ENCODE results near the gene MID1.

The MID1 gene

DNA sequence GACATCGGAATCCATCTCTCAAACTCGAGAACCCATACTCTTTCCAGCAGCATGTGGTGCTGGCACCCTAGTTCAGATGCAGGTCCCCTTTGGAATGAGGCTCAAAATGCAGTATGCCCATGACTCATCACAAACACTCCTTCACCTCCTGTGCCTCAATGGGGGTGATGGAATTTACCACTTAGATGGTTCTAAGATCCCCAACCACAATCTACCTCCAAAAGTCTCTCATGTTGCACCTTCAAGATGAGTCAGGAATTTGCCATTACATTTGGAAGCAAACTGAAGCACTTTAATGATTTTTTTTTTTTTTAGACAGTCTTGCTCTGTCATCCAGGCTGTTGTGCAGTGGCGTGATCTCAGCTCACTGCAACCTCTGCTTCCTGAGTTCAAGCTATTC is 8.5 kb upstream of the MID1 start:
- no peak for TF ChIP-seq POLR2A (IDR thresholded peaks at IDR 0.05; ENCODE audit: extremely low read depth, insufficient read length)
- no peak for TF ChIP-seq CTCF (IDR thresholded peaks at IDR 0.05; ENCODE audit: low read depth, low read length)
- TF ChIP-seq MYC (IDR thresholded peaks at IDR 0.05; ENCODE audit: low read depth, low read length), result no peak
- no peak for TF ChIP-seq MAX (IDR thresholded peaks at IDR 0.05; ENCODE audit: low read depth, low read length)
- no peak for DNase-seq (ENCODE audit: low read depth)
- no peak overlapping the region for H3K4me3 ChIP-seq (ENCODE audit: low read depth, low read length)

DNA sequence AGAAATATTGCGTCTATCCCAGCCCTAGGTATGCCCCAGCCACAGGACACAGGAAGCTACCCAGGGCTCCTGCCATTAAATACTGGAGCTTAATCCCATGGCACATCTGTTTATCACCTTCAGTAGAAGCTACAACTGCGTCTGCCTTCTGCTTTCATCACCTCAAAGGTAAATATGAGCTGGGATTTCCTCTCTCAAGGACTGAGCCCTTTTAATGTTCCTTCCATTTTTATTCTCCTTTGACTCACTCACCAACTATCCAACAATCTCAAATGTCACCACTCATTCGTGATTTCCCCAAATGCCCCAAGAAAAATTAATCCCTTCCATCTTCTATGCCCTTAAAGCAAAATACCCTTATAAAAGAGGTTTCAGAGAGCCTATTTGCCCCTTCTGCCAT is 1.8 kb upstream of the MID1 start:
- no peak for DNase-seq (ENCODE audit: low read depth)
- TF ChIP-seq MYC (IDR thresholded peaks at IDR 0.05; ENCODE audit: low read depth, low read length) (no peak), POLR2A (IDR thresholded peaks at IDR 0.05; ENCODE audit: extremely low read depth, insufficient read length) (no peak), MAX (IDR thresholded peaks at IDR 0.05; ENCODE audit: low read depth, low read length) (no peak), CTCF (IDR thresholded peaks at IDR 0.05; ENCODE audit: low read depth, low read length) (no peak)
- no peak overlapping the region for H3K4me3 ChIP-seq (ENCODE audit: low read depth, low read length)

DNA sequence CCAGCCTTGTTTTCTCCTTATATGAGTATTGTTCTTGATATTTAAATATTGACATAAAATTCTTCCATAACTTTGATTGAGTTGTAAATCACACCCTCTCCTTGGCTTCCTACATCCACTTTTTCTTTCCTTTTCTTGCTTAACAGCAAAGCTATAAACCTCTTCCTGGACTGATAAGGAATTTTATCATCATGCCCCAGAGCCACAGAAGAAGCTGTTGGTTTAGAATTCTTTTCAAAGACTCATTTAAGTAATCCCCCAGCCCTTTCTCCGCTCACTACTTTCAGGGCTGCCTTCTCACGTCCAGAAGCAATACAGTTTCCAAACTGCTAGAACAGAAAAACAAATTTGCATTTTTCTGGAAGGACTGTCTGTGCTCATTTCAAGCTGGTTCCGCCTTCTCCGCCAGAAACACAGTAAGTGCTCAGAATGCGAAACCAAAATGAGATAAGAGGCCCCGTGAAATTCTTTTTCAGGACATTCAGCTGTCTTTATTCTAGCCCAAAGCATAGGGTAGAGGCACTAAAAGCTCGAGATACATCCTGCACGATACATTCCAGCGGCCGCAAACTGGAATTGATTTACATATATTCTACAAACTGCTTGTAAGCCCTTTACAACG is 849 bp downstream of the MID1 start:
- no peak for DNase-seq (ENCODE audit: low read depth)
- no peak overlapping the region for H3K4me3 ChIP-seq (ENCODE audit: low read depth, low read length)
- no peak for TF ChIP-seq MYC (IDR thresholded peaks at IDR 0.05; ENCODE audit: low read depth, low read length)
- no peak for TF ChIP-seq POLR2A (IDR thresholded peaks at IDR 0.05; ENCODE audit: extremely low read depth, insufficient read length)
- TF ChIP-seq MAX (IDR thresholded peaks at IDR 0.05; ENCODE audit: low read depth, low read length), result no peak
- TF ChIP-seq CTCF (IDR thresholded peaks at IDR 0.05; ENCODE audit: low read depth, low read length), result no peak

DNA sequence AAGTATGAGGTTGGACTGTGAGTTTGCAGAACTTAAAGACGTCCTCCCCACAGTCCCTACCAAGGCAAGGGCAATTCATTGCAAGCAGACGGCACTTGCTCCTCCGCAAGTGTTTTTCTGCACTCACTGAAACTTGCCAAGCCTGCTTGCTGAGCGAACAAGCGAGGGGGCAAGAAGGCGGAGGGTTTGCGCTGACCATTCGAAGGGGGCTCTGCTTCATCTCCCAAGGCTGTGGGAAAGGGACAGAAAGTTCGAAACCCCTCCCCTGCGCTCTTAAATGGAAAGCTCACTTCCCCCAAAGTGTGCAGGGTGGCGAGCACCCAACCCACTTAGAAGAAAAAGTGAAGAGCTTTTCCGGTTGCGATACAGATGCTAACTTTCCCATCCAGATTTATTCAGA is 1.4 kb downstream of the MID1 start:
- H3K4me3 ChIP-seq (ENCODE audit: low read depth, low read length), result no peak overlapping the region
- no peak for DNase-seq (ENCODE audit: low read depth)

GRCh38 chrX:10617999-10618351 is 2.4 kb downstream of the MID1 start:
- DNase-seq (ENCODE audit: low read depth), result no peak
- no peak overlapping the region for H3K4me3 ChIP-seq (ENCODE audit: low read depth, low read length)
- TF ChIP-seq POLR2A (IDR thresholded peaks at IDR 0.05; ENCODE audit: extremely low read depth, insufficient read length) (no peak), MYC (IDR thresholded peaks at IDR 0.05; ENCODE audit: low read depth, low read length) (no peak), CTCF (IDR thresholded peaks at IDR 0.05; ENCODE audit: low read depth, low read length) (no peak), MAX (IDR thresholded peaks at IDR 0.05; ENCODE audit: low read depth, low read length) (no peak)

More for the DNA sequence above, 1.4 kb downstream of the MID1 start:
- no peak for TF ChIP-seq CTCF (IDR thresholded peaks at IDR 0.05; ENCODE audit: low read depth, low read length)
- TF ChIP-seq MYC (IDR thresholded peaks at IDR 0.05; ENCODE audit: low read depth, low read length), result no peak
- no peak for TF ChIP-seq MAX (IDR thresholded peaks at IDR 0.05; ENCODE audit: low read depth, low read length)
- TF ChIP-seq POLR2A (IDR thresholded peaks at IDR 0.05; ENCODE audit: extremely low read depth, insufficient read length), result no peak

Data from NB4 (cell line).